ENCODE results near the gene RPS15.

- TF ChIP-seq EP300 (IDR thresholded peaks at IDR 0.05), result no peak
- no peak for TF ChIP-seq POLR2A (IDR thresholded peaks at IDR 0.05)
- TF ChIP-seq CTCF (IDR thresholded peaks at IDR 0.05), result no peak
Observed at GRCh38 chr19:1425902-1426301, 12.3 kb upstream of the RPS15 start.
